GM12874 (cell line): ENCODE data around the gene NUP133.

ENCODE experiments used
- CTCF ChIP-seq: IDR thresholded peaks from 2 replicates; pipeline ENCODE4 v1.5.1; 2011; ENCODE audit warnings: low read depth, mild to moderate bottlenecking, control low read depth, low read length, moderate library complexity; ENCODE audit not compliant: insufficient read depth

Gene NUP133

GRCh38 chr1:229432116-229432461 is 76.1 kb downstream of the NUP133 start:
- TF ChIP-seq CTCF, result no peak

DNA sequence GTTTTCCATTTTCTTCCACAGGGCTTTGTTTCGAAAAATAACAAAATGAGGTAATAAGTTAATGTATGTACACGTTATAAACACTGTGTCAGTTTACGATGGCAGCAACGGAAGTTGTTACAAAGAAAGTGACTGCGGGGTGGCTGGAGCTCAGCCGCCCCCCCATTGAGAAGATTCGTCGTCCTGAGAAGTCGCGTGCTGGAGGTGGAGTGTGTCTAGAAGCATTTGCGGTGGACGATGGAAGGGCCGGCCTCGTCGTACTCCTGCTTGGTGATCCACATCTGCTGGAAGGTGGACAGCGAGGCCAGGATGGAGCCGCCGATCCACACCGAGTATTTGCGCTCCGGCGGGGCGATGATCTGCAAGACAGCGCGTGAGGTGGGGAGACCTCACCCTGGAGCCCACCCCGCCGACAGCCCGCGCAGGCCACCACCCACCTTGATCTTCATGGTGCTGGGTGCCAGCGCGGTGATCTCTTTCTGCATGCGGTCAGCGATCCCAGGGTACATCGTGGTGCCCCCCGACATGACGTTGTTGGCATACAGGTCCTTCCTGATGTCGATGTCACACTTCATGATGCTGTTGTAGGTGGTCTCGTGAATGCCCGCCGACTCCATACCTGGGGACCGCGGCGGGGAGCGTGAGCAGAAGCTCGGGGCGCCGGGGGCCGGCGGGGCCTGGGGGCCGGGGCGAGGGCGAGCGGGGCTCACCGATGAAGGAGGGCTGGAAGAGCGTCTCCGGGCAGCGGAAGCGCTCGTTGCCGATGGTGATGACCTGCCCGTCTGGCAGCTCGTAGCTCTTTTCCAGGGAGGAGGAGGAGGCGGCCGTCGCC is 76.6 kb downstream of the NUP133 start:
- no peak for TF ChIP-seq CTCF

GRCh38 chr1:229430761-229431283 is 77.3 kb downstream of the NUP133 start:
- TF ChIP-seq CTCF, result no peak

- no peak for TF ChIP-seq CTCF
Measured at GRCh38 chr1:229428256-229428655, 79.9 kb downstream of the NUP133 start.

DNA sequence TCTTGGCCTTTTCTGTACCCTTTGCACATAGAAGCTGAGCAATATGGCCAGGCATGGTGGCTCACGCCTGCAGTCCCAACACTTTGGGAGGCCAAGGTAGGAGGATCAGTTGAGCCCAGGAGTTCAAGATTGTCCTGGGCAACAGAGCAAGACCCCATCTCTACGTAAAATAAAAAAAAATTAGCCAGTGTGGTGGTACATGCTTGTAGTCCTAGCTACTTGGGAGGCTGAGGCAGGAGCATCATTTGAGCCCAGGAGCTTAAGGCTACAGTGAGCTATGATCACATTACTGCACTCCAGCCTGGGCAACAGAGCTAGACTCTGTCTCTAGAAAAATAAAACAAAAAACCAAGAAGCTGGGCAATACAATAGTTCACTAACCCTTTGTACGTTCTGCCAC is 80.6 kb downstream of the NUP133 start:
- no peak for TF ChIP-seq CTCF

DNA sequence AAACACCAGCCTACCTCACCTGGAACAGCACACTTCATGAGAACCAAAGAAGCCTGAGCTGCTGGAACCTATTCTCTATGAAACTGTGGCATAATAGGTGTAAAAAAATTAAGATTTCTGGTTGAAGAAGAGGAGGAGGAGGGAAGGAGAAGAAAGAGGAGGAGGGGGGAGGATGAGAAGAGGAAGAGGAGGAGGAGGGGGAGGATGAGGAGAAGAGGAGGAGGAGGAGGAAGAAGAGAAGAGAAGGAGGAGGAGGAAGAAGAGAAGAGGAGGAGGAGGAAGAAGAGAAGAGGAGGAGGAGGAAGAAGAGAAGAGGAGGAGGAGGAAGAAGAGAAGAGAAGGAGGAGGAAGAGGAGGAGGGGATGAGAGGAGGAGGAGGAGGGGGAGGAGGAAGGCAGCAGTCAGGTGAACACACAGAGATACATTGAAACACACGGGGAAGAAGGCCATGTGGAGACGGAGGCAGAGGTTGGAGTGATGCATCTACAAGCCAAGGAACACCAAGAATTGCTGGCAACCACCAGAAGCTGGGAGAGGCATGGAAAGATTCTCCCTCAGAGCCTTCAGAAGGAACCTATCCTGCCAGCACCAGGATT is 82.5 kb downstream of the NUP133 start:
- TF ChIP-seq CTCF, result no peak

- no peak for TF ChIP-seq CTCF
Measured at GRCh38 chr1:229420765-229421164, 87.4 kb downstream of the NUP133 start.
